ENCODE measurements around the gene ZNF445.

Gene ZNF445

GRCh38 chr3:44396200-44397171 is 81.0 kb downstream of the ZNF445 start:
- DNase-seq = no peak

GRCh38 chr3:44395714-44396113 is 81.8 kb downstream of the ZNF445 start:
- DNase-seq = no peak

DNA sequence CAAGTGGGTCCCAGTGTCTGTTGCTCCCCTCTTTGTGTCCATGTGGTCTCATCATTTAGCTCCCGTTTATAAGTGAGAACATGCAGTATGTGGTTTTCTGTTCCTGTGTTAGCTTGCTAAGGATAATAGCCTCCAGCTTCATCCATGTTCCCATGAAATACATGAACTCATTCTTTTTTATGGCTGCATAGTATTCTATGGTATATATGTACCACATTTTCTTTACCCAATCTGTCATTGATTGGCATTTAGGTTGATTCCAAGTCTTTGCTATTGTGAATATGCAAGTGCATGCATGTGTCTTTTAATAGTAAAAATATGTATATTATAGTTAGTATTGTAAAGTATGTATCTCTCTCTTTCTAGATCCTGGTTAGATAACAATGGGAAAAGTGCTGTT is 85.0 kb downstream of the ZNF445 start:
- no peak for DNase-seq

GRCh38 chr3:44387404-44387803 is 90.1 kb downstream of the ZNF445 start:
- no peak for DNase-seq

All from activated T-cell treated with anti-CD3 and anti-CD28 coated beads for 4 hours (primary cell).